CMK (cell line): ENCODE data around the gene OSBPL2.

Experiments
- DNase-seq: peaks from one replicate; pipeline ENCODE4 v3.0.0-alpha.2; 2010; ENCODE audit warnings: low read depth

OSBPL2 gene

DNA sequence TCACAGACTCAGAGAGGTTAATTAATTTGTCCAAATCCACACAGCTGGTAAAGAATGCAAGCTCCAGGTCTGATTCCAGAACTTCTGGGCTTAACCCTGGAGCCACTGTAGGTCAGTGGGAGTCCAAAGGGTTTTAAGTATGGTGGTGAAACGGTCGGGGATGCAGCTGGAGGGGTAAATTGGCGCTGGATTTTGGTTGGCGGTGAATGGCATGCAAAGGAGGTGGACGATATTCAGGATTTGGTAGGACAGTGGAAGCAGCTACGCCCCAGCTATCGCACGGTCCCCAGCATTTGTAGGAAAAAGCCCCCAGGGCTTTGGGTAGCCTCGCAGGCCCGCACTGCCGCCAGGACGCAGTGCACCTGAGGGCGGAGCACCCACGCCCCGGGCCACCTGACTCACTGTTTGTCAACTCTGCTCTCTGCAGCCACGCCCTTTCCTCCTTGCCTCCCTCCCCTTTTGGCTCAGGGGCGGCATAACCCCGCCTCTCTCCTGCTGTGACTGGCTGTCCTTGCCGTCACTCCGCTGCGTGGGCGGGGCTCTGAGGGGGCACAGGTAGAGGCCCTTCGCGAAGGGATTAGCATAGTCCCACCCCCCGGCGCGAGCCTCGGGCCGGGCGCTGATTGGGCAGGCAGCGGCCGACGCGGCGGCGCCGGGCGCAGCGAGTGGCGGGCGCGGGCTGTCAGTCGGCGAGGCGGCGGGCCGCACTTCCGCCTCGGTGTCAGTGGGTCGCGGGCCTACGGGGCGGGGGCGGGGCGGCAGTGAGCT is at the start of gene OSBPL2:
TSS of gene OSBPL2 (plus strand) at position 721 of the 768 bp plus-strand sequence. CDS start 17,664 bp downstream, outside the sequence.
- DNase-seq = peak; percentile 90

DNA sequence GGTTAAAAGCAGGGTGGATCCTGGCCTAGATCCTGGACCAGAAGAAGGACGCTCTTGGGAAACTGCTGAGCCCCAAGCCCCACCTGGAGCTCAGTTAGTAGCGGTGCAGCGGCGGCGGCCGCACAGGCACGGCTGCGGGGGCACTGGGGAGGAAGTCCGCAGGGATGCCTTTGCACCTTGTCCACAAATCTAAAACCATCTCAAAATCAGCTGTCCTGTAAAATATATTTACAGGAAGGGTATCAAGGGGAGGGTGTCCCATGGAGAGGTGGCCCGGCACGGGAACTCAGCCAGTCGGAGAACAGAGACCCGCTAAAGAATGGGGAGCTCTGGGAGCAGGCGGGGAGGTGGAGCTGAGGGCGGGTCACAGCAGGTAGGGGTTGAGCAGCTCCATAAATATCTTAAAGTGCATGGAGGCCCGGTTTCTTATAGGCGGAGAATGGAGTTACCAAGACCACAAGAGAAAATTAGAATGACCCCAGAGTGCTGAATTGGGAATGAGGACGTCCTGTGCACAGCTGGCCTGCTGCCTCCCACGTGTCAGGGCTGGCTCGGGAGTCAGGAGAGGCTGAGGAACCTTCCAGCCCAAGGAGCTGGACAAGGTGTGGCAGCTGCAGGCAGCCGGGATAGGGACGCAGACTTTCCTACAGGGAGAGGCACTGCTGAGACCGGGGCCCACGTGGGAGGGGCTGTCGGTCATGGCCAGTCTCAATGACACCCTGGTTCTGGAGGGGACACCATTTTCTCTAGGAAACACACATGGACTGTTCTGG is 47.5 kb upstream of the OSBPL2 start:
- no peak for DNase-seq

DNA sequence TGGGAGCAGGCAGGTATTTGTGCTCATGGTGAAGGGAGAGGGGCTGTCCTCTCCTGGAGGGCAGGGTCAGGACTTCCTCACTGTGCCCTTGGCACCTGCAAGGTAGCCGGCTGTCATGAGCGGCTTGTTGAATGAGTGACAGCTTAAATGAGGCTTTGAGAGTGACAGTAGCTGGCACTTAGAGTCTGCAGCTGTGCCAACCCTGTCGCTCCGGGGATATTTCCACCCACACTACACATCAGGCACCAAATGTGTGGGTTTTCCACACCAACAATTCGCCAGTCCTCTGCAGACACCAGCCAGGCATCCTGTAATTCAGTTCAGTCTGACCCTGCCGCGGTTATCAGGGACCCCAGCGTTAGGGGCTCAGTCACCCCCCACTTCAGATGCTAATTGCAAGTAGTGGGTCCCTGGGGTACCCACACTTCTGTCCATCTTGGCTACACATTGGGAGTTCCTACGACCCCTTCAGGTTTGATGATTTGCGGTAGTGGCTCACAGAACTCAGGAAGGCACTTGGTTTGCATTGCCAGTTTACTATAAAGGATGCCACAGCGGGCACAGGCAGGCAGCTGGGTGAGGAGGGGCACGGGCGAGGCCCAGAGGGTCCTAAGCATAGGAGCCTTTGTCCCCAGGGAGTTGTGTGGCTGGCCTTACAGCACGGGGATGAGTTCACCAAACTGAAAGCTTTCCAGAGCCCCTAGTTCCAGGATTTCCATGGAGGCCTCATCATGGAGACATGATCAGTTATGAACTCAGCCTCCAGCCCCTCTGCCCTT is 46.4 kb upstream of the OSBPL2 start:
- no peak for DNase-seq

DNA sequence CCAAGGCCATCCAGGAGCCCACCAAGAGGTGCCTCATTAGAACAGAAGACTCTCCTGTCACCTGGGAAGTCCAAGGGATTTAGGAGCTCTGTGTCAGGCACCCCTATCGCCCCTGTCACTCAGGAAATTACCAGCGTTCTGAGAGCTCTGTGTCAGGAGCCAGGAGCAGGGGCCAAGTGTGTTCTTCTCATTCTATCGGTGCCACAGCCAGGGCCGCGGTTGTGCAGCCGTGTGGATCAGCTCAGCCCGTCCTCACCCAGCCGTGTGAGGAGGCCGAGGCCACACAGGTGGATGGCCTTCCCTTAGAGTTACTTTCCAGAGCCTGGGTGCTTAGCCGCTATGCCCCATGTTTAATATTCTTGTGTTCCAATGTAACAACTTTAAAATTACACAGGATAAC is 45.7 kb upstream of the OSBPL2 start:
- no peak for DNase-seq

DNA sequence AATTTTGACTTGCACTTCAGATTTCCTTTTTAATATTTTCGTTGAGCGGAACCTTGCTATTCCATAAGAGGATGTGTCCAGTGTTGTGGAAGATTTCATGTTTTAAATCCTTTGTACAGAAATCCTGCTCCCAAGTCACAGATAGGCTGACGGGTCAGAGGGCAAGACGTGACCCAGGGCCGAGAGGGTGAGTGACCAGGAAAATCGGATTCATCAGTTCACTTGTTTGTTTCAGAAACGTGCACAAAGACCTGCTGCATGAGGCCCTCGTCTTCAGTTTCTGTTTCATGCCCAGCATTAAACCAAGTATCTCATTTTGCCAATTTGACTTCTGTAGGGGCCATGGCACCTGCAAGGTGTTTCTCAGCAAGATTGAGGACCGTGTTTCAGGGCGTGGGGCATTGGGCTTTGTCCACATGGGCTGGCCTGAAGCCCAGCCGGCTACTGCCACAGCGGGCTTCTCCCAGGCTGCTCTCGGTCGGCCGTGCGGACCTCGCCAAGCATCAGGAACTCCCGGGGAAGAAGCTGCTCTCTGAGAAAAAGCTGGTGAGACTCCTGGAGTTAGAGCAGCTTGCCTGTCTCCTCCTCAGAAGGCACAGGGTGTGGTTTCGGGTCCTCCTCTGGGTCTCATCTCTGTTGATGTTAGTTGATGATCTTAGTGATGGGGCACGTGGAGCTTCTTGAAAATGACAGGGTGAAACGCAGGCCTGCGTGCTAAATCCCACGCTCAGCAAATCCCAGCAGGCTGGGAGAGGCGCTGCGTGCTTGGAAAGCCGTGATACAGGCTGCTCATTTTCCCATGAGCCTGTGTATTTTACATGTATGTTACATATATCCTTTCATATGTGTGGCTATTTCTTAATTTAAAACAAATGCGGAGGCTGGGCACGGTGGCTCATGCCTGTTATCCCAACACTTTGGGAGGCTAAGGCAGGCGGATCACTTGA is 45.0 kb upstream of the OSBPL2 start:
- DNase-seq = no peak

DNA sequence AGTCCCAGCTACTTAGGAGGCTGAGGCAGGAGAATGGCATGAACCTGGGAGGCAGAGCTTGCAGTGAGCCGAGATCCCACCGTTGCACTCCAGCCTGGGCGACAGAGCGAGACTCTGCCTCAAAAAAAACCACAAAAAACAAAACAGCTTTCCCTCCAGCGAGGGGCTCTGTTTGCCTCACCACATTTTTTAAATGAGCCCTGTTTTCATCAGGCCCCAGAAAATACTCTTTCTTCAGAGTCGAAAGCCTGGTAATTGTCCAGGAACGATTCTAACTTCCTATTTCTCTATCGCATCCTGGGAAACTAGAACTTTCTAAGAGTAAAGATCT is 43.3 kb upstream of the OSBPL2 start:
- no peak for DNase-seq

DNA sequence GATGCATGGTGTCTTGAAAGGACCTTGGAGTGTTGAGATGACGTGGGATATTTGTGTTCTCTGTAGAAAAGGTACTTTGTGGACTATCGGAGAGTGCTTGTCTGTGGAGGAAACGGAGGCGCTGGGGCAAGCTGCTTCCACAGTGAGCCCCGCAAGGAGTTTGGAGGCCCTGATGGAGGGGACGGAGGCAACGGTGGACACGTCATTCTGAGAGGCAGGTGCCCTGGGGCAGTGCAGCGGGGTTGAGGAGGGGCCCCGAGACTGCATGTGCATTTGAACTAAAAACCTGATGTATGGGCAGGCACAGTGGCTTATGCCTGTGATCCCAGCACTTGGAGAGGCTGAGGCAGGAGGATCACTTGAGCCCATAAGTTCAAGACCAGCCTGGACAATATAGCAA is 42.6 kb upstream of the OSBPL2 start:
- no peak for DNase-seq

DNA sequence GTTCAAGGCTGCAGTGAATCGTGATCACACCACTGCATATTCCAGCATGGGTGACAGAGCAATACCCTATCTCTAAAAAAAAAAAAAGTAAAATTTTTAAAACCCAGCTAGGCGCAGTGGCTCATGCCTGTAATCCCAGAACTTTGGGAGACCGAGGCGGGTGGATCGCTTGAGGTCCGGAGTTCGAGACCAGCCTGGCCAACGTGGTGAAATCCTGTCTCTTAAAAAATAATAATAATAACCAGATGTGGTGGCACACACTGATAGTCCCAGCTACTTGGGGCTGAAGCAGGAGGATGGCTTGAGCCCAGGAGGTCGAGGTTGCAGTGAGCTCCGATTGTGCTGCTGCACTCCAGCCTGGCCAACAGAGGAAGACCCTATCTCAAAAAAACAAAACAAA is 42.0 kb upstream of the OSBPL2 start:
- no peak for DNase-seq

DNA sequence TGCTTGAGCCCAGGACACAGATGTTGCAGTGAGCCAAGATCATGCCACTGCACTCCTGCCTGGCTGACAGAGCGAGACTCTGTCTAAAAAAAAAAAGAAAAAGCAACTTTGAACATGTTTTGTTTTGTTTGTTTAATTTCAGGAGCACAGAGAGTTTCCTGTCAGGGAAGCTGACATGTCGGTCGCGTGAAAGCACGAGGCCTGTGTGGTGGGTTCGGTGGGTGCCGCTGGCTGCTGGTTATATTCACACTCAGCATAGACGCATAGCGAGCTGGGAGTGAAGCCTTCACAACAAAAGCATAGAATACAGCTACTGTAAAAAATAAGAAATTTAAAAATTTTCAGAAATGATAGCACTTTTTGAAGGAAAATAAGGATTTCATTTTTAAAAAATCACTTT is 41.0 kb upstream of the OSBPL2 start:
- DNase-seq = no peak

DNA sequence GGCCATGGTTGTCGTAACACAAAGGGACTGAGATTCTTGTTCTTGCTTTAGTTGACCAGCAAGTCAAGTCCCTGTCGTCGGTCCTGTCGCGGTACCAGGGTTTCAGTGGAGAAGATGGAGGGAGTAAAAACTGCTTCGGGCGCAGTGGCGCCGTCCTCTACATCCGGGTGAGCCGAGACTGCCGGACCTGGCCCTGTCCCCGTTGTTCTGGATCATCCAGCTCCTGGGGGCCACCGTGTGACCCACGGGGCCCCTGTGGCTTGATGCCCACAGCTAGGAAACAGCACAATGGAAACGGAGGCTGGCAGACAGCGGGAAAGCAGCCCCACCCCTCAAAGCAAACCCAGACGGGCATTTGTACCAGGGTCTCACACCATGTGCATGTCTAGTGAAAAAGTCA is 40.5 kb upstream of the OSBPL2 start:
- no peak for DNase-seq

DNA sequence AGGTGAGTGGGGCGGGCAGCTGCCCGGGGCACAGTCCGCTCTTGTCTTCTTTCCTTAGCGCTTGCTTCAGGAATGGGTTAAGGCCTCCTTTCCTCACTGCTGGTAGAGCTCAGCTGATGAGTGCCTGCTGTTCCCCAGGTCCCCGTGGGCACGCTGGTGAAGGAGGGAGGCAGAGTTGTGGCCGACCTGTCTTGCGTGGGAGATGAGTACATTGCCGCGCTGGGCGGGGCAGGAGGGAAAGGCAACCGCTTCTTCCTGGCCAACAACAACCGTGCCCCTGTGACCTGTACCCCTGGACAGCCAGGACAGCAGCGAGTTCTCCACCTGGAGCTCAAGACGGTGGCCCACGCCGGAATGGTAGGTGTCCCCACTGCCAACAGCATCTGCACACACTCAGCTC is 39.8 kb upstream of the OSBPL2 start:
- no peak for DNase-seq

DNA sequence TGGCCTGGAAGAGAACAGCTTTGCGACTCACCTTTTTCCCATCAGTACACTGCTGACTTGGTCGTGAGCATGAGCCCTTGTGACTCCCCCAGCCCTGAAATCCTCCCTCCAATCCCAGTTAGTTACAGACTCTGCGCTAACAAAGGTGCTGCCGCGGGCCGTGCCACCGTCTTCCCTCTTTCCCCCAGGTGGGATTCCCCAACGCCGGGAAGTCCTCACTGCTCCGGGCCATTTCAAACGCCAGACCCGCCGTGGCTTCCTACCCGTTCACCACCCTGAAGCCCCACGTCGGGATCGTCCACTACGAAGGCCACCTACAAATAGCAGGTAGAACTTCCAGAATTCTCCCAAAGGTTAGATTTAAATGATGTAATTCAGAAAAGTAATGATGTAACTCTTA is 39.4 kb upstream of the OSBPL2 start:
- no peak for DNase-seq

DNA sequence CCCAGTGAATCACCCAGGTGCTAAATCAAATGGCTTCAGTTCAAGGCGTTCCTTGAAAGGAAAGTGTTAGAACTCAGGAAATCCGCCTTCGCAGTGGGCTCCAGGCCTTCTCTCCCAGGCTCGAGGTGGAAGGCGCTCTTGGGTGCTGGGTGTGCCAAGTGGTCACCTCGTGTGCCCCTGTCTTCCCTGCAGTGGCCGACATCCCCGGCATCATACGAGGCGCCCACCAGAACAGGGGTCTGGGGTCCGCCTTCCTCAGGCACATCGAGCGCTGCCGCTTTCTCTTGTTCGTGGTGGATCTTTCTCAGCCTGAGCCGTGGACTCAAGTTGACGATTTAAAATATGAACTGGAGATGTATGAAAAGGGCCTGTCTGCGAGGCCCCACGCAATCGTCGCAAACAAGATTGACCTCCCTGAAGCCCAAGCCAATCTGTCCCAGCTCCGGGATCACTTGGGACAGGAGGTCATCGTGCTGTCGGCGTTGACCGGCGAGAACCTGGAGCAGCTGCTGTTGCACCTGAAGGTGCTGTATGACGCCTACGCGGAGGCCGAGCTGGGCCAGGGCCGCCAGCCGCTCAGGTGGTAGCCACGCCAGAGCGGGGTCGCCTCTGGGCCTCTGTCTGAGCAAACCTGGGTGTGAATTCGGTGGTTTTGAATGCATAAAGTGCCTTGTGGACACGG is 37.7 kb upstream of the OSBPL2 start:
- no peak for DNase-seq

DNA sequence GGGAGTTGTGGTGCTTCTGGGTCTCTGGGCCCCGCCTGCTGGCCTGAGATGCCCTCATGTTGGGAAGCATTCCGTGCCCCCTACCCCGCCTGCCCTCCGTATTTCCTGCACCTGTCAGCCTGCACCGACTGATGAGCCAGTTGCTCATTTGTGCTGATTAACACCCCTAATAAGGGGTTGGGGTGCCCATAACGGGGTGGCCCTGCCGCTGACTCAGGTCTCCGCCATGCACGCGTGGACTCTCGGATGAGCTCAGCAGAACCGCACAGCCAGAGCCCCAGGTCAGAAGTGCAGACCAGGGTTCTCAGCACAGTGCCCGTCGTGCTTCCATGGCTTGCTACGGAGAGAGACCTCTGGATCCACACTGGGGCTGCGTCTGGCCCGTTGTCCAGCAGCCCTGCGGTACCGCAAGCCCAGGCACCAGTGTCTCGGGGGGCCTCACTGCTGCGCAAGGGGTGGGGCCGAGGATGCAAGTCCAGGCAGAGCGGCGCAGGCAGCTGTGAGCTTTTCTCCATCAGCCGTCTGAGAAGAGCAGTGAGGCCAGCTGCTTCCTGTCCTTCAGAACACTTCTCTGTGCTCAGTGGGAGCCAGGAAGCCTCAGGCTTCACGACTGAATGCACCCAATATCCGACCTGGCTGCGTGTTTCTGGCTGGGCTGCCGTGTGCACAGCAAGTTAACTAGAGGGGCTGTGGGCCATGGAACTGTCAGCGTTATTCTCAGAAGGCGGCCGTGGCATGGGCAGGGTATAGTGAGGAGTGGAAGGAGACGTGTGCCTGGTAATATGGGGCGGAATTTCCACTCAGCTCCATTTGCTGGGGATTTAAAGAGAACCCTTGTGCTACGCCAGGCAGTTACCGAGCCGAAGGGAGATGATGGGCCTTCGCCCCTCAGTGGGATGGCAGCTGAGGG is 36.9 kb upstream of the OSBPL2 start:
- DNase-seq = no peak

DNA sequence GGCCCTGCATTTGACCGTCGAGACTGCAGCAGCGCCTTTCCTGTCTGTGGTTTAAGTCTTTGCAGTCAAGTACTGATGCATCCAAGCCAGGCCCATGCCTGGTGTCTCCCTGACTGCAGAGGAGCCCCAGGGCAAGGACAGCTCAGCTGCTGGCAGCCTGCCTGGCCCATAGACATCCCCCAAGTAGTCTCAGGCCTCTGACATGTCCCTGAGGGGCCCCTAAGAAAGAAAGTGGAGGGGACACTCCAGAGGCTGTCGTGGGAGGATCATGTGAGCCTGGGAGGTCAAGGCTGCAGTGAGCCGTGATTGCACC is 36.3 kb upstream of the OSBPL2 start:
- DNase-seq = no peak

DNA sequence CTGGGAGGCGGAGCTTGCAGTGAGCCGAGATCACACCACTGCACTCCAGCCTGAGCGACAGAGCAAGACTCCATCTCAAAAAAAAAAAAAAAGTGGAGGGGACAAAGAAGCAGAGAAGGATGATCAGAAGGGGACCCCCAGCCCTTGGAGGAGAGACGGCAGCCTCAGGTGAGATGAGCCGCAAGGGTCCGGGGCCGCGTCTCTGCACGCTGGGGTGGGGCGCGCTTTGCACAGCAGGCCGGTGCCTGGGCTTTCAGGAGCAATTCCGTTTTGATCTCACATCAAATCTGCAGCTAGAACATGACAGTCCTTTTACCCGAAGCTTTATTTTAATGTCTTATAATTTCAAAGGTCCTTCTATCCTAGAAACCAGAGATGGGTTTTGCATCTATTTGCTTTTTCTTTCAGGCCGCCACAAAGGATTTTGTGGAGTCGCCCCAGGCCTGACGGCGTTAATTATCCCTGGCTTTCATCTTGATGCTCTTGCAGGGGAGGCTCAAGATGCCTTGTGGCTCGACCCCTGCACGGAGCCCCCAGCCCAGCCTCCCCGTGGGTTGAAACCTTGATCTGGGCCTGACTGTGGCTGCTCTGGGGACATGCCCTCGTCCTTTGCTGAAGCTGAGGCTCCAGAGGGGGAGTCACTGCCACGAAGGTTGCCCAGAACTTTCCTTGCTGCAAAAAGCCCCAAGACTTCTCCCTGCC is 35.5 kb upstream of the OSBPL2 start:
- no peak for DNase-seq

DNA sequence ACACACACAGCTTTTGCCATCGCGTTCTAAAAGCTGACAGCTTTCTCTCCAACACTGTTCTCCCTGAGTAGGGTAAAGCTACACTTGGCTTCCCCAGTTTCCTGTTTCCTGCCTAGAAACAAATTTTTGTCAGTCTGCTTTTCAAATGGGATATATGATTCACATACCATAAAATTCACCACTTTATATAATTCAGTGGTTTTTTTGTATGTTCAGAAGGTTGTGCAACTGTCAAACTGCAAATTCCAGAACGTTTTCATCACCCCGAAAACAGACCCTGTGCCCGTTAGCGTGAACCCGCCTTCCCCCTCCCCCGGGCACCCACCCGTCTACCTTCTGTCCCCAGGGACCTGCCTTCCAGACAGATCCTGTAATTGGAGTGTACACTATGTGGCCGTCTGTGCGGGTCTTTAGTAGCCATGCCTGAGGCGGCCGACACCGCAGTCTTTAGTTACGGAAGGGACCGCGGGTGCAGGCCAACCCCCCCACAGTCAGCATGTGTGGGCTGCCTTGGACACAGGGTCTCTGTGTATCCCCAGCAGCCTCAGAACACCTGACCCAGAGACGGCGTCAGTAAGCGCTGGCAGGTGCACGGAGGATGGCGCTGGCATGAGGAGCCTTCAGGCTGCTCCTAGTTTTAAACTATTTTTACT is 34.8 kb upstream of the OSBPL2 start:
- no peak for DNase-seq

DNA sequence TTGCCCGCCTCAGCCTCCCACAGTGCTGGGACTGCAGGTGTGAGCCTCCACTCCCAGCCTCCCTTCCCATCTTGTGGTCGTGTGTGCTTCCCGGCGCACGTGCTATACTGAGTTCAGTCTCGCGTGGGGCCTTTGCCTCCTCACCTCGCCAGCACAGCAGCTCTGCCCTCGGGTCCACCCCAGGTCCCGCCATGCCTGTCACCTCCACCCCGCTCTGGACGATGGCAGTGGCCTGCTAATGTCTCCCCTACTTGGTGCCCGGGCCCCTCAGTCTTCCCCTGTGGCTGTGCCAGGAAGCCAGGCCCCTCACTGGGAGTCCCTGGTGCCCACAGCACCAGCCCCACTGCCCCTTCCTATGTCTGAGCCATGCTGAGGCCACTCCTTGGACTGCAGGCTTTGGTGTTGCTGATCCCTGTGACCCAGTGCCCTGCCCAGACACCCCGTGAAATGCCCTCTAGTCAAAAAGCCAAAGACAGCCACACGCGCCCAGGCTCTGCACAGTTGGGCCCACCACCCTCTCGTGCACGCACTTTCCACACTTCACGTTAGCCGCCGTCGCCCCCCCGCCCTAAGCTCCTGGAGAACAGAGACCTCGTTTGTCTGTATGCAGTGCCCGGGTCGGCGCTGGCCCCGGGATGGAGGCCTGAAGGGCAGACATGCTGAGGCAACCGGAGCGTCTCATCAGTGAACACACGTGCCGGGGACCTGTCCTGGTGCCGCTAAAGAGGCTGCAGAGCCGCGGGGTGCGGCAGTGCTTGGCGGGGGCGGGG is 32.5 kb upstream of the OSBPL2 start:
- no peak for DNase-seq
